NCI-H2227 (cell line): ENCODE data around the gene C2CD4A.
A peak's percentile ranks its signal among the peaks of the same experiment; 100 is the strongest.

Source experiments
- DNase-seq: peaks from one replicate; lab custom pipeline; 2025; ENCODE audit not compliant: unreplicated experiment; lab: John Stamatoyannopoulos, UW

The C2CD4A gene

DNA sequence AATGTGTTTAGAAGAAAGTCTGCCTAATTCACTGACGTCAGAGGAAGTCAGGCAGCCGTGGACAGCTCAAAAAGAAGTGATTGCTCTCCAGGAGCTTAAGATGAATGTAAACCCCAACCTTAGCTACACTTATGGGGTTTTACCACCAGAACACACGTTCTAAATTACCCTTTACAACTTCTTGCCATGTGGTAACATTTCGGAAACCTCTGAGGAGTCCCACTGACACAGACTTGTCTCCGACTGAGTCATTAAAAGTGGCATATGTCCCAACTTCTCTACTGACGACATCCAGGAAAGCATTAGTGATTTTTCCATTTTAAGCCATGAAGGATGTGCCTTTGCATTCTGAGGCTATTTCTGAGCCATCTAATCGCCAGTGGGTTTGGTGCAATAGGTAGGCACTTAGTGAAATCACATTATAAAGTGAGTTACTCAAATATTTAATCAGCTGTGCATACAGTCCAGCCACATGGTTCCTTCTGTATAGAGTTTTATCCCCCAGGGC, 32.4 kb downstream of the C2CD4A start:
- no peak for DNase-seq

DNA sequence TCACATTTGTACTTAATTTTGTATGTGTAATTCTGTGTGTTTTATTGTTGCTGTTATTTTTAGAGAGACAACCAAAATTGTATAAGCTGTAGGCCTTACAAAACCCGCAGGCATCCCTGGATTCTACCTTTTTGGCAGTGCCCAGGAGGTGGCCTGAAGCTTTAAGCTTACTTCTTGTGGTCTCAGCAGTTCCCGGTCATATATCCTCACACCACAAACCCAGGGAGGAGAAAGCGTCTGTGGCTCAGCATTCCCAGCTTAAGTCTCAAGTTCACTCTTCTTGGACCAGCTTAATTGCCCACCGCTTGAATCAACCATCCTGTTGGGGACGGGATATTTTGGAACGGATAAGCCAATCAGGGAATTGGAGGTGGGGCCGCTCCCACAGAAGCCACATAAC, 36.7 kb downstream of the C2CD4A start:
- DNase-seq: no peak

DNA sequence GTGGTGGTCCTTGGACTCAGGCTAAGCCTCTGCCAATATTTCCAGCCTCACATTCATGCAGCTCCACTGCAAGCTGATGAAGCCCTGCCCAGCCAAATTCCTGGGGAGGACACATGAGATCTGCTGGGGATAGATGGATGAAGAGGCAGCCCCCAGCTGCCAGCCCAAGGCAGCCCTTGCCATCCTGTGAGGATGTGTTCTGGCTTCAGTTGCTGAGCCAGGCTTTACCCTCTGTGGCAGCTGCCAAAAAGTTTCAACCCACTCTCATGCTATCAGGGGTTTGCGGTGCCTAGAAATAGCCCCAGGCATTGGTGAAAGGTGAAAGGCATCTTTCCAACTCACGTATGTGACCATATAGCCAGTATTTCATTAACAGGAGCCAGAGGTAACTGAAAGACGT, 37.6 kb downstream of the C2CD4A start:
- no peak for DNase-seq

DNA sequence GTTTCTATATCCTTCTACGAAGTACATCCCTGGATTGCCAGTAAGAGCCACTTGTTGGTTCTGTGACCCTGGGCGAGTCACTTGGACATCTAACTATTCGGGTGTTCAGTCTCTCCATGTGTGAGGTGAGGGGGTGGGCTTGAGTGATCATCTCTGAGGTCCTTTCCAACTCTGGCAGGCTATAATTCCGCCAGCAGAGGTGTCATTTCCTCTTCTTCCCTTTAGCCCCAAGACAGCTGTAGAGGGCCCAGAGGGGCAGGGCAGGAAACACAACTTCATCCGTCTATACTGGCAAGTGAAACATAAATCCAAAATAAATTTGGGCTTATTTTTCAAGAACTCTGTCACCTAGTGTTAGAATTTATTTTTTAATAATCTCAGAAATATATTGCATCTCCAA, 38.1 kb downstream of the C2CD4A start:
- no peak for DNase-seq

DNA sequence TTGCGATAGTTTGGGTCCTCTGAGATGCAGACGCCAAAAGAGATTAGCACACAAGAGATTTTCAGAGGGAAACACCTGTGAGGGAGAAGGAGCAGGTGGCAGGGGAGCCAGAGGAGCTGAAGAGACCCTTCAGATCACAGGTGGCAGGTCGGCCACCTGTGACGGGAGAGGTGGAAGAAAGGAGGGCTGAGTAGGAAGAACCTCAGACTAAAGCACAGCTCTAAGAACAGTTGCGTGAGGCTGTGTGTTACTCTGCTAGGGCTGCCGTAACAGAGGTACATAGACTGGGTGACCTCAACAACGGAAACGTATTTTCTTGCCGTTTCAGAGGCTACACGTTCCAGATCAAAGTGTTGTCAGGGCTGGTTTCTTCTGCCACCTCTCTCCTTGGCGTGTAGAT, 38.5 kb downstream of the C2CD4A start:
- DNase-seq: no peak

DNA sequence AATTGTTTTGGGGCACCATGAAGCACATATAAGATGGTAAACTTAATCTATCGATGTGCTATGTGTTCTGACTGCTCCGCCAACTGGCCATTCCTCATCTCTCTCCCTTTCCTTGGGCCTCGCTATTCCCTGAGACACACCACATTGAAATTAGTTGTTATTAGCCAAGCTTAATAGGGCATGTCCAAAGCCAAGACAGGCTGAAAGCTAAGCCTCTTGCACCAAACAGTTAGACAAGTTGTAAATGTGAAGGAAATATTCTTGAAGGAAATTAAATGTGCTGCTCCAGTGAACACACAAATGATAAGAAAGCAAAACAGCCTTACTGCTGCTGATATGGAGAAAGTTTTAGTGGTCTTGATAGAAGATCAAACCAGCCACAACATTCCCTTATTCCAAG, 39.3 kb downstream of the C2CD4A start:
- DNase-seq: no peak

DNA sequence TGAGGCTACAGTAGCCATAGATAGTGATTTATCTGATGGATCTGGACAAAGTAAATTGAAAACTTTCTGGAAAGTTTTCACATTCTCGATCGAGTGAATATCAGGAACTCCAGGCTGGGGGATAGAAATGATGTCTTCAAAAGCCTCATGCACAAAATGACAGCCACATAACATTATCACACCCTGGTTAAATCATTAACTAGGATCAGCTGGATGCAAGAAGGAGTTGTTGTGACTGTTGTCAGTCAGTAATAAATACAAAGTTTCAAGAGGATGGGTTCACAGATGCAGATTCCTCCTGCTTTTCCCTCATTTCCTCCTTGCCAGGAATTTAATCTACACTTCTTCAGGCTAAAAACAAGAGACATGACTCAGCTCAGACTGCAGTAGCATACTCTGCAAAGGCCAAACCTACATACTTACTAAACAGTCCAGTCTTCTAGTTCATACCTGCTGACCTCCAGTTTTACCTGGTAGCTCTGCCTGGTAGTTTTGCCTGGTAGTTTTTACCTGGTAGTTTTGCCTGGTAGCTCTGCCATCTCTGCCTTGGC, 40.9 kb downstream of the C2CD4A start:
- DNase-seq: no peak

DNA sequence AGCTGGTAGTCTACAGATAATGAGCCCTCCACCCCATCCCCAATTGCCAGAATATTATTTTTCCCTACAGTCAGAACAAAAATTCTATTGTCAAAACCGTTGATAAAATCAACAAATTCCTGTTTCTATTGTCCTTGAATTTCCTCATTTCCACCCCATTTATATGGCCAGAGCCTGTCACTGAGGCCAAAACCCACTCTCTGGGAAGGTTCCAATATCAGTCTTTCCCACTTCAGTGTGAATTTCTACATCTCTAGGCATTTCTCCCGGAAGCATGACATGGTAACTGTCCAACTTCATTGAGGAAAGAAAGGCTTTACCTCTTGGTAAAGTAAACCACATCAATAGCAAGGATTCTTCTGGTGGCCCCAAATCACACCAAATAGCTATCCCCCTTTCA, 41.6 kb downstream of the C2CD4A start:
- no peak for DNase-seq

DNA sequence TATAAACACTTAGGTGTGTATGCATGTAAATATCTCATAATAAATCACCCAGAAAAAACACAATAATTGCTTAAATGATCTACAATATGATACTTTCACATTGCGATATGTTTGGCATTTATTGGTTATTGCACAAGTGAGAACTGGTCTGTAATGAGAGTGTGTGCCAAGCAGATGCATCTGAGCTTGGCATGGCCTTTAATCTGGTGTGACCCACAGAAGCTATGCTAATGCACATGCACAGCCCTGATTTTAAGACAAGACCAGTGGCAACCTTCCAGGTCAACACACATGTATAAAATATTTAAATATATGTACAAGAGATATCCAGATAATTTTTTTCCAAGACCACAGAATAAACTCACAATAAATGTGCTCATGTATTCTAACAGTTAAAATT, 42.7 kb downstream of the C2CD4A start:
- no peak for DNase-seq

DNA sequence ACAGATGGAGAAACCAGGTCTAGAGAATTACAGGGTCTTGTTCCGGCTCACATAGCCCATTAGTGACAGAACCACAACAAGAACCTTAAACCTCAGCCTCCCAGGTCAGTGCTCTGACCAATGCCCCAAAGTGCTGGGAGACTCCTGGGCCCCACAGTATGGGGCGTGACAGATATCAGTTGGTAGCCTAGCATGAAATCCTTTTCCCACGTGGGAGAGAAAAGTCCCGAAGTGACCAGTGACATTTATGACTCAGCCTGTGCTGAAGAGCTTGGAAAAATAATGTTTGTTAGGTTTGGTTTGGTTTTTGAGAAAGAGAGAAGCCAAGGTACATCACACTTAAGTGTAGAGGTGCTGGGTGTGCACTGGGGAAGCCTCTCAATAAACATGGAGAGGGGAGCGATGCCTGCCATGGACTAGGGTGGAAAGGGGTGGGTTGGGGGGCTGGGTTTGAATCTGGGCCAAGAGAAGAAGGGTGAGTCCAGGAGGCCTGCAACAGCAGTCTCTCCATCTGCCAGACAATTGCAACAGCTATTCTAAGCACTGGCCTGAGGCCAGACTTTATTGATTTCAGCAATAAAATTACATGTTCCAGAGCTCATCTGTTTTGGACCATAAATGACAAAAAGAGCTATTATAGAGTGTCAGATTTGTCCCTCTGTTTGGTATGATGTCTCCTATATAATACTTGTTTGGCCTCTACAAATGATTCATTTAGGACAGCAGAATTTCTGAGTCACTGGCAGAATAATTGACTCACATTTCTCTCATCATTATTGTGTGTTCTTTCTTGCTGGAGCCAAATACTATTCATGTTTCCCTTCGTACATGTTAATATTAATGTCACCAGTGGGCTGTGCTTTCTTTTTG, 43.4 kb downstream of the C2CD4A start:
- peak; percentile 88 for DNase-seq

DNA sequence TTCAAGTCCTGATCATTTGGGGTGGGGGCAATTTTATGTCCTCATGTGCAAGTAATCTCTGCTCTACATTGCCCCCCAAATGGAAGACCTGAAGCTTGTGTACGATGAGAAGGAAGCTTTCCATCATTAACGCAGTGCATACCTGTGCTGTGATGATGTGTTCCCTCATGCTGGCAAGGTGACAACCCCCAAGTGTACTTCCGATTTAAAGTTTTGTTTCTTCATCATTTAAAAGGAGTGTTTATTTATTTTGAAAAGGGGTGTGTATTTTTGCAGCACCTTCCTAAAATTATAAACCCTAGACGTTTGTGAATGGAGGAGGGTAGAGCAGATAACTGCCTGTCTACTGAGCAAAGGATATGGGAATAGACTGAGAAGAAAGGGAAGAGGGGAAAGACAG, 45.3 kb downstream of the C2CD4A start:
- DNase-seq: no peak

DNA sequence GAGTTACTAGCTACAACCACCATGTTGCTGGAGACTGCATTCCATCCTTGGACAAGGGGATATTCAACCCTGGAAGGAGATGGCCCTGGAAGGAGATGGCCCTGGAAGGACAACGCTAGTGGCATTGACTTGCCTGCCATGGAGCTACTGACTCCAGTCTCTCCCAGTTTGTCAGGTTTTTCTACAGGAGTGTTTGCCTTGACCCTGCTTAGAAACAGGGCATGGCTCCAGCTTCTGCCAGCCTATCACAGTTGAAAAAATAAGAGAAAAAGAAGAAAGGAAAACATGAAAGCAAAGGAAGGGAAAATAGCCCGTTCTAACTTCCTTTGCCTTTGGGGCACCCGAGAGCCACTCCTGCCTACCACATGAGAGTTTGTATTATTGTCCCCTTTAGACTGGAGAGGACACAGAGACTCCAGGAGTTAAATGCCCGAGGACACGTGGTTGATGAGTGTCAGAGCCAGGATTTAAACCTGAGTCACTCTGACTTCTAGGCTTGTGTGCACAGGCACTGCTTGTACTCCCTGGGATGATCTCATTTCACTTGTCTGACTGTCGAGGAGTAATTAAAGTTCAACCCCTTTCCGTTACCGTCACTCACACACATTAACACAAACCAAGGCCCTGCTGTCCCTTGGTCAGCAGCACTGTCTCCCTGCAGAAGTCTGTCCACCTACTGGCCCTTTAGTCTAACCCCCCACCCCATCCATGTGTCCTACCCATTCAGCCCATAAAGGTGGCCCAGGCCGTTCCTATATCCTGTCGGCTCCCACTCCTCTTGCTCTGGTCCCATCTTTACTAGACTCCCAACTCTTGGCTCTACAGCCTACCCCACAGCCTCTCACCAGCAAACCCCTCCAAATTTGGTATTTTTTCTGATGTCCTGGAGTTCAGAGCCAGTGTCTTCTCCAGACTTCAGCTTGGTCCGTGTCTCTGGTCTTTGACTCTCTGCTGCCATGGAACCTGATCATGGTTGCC, 46.1 kb downstream of the C2CD4A start:
- DNase-seq: no peak

DNA sequence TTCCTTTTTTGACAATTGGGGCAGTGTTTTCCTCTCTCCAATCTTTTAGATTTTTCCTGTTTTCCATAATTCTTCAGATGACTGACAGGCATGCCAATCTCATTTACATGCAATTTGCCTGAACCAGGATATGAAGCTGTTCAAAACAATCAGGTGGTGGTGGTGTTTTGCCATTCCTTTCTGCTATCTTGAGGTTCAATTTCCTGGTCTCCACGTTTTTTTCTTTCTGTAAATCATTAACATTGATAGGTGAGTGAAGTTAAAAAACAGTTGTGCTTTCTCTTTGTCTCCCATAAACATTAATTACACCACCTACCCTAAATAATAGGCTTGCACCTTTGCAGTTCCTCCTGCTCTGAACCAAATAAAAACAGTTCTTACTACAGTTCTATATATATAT, 49.1 kb downstream of the C2CD4A start:
- DNase-seq: no peak

DNA sequence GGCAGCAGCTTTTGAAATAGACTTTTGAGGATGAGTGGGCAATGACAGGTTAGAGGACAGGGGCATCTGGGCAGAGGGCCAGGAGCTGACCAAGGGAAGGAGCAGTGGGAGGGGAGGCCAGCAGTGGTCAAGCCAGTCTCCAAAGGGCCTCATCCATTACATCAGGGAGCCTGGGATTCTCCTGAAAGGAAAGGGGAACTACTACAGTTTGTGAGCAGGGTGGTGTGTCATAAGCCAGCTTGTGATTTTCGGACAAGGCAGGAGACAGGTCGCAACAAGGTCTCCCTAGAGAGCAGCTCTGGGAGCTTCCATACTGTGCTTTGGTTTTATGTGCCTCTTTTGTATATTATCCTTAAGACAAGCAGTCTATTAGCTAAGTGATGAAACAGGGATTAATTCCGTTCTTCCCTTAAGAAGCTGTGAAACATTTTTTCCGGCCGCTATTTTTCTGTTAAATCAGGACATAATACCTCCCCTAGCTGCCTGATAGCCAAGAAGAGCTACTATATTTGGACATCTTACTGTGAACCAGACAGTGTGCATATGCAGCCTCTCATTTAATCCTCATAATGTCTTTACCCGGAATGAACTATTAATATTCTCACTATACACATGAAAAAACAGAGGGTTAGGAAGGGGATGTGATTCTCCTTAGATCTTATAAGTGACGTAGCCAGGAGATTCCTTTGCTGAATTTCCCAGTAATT, 51.9 kb downstream of the C2CD4A start:
- no peak for DNase-seq

DNA sequence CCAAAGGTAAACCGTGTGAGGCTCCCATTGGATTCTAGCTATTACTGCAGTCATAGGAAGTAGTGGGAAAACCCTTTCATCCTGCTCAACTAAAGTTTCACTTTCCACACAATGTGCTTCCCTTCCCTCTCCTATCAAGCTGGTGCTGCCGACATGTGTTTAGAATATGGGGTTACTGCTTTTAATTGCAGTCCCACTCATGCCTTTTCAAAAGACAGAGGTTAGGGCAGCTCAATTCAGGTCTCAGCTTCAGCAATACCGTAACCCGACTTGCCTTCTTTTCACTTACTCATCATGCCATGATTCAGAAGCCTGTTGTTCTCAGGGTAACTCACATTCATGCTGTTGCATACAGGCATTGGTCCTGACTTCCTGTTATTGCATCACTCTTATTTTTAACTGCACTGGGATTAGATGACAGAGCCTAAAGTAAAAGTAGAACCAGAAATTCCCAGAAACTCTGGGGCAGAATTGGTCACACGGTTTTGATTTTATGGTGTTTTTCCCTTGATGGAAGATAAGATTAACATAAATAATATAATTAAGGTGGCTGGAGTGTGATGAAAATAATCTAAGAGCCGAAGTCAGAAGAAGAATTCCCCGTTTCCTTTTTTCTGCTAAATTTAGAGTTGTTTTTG, 52.6 kb downstream of the C2CD4A start:
- DNase-seq: no peak

DNA sequence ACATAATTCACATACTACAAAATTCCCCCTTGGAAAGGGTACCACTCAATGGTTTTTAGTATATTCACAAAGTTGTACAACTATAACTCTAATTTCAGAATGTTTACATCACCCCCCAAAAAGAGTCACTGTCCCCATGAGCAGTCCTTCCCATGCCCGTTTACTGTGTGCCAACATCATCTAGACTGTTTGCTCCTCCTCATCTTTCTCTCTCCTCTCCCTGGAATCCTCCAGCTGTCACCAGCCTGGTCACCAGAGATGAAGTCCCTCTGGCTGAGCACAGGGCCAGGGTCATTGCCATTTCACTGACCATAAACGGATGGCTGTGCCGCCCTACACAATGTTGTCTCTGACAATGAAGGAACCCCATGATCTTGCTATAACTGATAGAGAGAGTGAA, 53.1 kb downstream of the C2CD4A start:
- DNase-seq: no peak
